ENCODE measurements around the gene PDIA2.
"Not testable (repeated sequence)": the region's sequence is repeated elsewhere in the genome, so short reads cannot be mapped to it uniquely, and the experiment has no call there.

The PDIA2 gene

DNA sequence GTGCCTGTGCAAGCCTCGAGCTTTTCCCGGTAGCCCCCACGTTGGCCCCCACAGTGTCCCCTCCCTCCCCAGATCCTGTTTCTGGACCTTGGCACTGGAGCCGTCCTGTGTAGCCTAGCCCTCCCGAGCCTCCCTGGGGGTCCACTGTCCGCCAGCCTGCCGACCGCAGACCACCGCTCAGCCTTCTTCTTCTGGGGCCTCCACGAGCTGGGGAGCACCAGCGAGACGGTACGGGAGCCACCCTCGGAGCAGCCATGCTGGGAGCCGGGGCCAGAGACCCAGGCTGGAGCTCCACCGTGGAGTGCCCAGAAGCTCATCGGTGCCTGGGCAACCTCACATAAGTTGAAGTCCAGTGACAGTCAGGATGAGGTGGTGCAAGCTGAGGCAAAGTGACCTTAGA is 19.0 kb upstream of the PDIA2 start:
- no peak for DNase-seq

DNA sequence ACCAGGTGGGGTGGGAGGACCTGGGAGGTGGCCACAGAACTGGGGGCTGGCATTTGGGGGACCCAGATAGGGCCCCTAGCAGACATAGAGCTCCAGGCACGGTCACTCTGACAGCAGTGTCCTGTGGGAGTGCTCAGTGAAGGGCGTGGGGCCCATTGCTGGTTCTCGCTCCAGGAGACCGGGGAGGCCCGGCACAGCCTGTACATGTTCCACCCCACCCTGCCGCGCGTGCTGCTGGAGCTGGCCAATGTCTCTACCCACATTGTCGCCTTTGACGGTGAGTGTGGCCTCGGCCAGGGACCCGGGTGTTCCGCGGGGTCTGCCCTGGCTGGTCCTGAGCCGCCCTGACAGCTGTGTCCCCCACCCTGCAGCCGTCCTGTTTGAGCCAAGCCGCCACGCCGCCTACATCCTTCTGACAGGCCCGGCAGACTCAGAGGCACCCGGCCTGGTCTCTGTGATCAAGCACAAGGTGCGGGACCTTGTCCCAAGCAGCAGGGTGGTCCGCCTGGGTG is 18.5 kb upstream of the PDIA2 start:
- DNase-seq, result no peak

DNA sequence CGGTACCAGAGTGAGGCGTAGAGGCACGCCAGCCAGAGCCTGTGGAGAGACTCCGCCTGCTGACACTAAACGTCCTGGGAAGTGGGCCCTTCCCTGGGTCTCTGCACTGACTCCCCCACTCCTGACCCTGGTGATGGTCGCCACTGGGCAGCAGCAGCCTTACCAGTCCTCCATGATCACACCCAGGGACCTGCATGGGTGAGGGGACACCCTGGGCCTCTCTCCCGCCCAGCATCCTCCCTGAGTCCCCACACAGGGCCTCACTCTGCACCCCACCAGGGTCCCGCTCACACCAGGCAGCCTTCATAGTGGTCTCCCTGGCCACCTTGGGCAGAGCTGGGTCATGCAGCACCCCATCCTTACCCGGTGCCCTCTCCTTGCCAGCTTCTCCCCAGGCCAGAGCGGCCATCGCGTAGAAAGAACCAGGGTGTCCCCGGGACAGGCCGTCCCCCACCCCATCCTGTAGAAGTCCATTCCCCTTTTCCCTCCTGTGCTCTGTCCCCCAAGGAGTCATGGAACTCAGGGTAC is 17.9 kb upstream of the PDIA2 start:
- DNase-seq, result no peak

DNA sequence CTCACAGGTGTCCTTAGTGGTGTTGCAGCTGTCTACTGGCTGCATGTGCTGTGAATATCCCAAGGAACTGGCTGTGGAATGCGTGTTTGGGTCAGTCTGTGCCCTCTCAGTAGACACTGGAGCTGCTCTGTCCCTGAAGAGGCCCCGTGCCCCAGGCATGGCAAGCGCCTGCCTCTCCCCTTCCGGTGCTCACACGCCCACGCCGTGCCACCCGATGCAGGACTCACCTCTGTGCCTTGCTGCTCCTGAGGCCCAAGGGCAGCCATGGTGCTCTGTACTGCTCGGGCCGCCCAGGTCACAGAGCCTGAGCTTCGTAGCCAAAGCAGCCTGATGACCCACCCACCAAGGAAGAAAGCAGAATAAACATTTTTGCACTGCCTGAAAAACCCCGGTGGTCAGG is 17.3 kb upstream of the PDIA2 start:
- DNase-seq, result no peak

DNA sequence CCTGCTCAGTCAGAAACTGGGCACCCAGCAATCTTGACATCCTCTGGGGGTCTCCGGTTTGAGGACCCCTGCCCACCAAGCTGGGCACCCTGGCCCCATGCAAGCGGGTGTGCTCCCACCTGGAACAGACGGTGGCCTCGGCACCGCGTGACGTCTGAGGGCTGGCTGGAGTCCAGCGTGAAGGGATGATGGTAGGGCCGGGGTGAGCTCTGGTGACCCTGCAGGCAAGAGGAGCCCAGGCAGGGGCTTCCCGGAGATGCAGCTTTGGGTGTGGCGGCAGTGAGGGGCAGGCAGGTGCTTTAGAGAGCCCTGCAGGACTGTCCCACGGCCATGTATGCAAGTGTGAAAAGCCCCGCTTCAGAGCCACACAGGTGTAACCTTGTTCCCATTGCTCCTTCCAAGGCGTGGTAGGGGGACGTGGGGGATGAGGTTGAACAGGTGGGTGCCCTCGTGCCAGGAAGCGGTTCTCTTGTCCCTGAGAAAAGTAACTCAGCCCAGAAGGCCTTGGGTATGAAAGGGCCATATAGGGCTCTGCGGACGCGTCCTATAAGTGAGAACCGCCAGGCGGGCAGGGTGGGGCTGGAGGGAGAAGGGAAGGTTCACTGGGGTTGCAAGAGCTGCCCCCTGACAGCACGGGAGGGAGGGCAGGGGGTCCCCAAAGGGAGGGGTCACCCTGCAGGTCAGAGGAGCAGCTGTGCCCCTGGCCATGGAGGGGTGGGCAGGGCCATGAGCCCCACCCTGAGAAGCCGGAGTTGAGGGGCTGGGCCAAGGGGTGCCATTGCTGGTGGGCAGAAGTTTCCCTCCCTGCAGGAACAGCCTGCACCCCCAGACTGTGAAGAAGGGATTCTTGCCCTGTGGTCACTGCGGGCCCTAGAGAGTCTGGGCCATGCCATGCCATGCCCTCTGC is 16.5 kb upstream of the PDIA2 start:
- DNase-seq, result no peak

DNA sequence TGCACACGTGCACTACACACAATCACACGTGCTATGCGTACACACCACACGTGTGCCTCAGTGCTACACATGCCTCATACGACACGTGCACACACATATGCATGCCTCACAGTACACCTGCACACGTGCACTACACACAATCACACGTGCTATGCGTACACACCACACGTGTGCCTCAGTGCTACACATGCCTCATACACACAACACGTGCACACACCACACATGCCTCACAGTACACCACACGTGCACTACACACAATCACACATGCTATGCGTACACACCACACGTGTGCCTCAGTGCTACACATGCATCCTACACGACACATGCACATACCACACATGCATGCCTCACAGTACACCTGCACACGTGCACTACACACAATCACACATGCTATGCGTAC is 15.4 kb upstream of the PDIA2 start:
- not testable (repeated sequence) for DNase-seq

DNA sequence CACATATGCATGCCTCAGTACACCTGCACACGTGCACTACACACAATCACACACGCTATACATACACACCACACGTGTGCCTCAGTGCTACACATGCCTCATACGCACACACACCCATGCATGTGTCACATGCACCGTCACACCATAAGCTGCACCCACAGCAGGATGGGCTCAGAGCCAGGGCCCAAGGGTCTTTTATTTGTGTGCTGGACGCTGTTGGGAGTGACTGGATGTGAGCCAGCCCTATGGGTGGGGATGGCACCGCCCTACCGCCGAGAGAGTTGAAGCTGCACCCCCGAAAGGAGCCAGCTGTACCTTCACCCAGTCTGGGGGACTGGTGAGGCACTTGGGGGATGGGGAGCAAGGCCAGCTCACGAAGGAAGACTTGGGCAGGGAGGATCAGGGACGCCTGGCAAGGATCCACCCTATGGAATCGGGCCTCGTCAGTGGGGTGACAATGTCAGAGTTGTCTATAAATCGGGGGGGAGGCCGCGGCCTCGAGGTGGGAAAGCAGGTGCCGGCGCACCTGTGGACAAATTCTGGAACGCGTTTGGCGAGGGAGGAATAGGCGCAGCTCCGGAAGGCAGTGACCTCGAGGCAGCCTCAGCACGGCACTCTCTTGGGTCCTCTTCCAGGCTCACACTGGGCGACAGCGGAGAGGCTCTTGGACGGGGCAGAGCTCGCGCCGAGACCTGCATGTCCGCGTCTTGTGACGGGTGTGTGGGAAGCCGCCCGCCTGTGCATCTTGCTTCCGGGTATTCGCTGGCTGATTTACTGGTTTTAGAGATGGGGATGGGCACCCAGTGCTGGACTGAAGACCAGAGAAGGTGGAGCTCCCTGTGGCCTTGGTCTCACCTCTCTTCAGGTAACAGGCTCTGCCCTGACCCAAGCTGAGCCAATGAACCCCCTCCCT is 14.6 kb upstream of the PDIA2 start:
- DNase-seq, result no peak

DNA sequence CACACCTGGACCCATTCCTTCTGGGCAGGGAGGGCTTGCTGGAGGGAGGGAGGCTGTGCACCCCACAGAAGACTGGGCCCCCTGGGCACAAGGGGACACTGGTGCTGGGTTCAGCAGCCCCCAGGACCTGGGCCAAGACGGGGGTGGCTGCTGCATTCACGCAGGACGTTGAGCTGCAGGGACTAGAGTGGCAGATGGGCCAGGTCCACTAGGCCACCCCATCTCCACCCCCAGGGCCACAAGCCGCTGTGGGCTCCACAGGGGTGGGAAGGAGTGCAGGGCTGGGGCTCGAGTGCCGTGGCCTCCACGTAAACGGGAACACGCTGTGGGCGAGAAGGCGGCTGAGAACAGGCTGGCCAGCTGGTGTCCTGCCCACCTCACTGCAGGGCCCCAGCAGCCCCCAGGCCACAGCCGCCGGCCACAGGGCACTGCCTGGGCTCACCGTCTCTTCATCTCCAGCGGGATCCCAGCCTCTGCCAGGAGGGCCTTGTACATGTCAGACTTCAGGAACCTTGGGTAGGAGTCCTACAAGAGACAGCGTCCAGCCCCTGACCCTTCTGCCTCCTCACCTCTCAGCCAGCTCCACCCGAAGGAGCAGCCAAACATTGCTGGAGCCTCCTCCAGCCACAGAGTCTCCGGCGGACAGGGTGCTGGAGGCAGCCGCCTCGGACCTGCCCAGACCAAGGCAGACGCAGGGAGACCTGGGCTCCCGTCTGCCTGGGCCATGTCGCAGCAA is 13.7 kb upstream of the PDIA2 start:
- no peak for DNase-seq

DNA sequence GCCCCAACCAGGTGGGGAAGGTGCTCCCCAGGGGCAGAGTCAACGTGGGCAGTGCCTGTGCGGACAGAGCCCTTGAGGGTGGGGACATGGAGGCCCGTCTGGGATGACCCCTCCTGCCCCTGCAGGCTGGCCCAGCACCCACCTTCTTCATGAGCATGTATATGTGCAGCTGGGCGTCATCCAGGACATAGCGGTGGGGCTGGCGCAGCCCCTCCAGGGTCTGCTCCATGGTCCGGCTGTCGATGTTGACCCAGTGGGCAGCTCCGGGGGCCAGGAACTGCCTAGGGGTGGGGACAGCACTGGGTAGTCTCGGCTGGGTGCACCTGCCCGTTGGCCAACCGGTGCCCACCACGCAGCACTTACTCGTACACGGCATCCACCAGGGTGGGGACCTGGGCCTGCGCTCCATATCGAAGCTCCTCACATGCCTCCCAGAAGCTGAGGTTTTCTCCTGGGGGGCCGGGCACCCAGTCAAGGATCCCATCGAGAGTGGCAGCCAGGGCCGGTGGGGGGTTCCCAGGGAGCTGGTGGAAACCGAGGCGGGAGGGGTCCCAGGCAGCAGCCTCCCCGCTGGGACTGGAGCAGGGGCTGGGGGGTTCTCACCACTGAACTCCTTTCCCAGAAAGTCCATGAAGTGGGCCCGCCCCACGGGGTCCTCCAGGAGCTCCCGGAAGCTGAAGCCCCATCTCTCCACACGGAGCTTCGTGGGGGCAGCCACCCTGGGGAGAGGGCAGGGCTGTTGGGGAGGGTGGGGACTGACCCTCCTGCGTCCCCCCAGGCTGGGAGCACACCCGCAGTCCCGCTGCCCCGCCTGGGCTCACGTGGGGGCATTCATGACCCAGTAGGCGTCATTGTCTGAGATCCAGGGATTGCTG is 12.3 kb upstream of the PDIA2 start:
- no peak for DNase-seq

DNA sequence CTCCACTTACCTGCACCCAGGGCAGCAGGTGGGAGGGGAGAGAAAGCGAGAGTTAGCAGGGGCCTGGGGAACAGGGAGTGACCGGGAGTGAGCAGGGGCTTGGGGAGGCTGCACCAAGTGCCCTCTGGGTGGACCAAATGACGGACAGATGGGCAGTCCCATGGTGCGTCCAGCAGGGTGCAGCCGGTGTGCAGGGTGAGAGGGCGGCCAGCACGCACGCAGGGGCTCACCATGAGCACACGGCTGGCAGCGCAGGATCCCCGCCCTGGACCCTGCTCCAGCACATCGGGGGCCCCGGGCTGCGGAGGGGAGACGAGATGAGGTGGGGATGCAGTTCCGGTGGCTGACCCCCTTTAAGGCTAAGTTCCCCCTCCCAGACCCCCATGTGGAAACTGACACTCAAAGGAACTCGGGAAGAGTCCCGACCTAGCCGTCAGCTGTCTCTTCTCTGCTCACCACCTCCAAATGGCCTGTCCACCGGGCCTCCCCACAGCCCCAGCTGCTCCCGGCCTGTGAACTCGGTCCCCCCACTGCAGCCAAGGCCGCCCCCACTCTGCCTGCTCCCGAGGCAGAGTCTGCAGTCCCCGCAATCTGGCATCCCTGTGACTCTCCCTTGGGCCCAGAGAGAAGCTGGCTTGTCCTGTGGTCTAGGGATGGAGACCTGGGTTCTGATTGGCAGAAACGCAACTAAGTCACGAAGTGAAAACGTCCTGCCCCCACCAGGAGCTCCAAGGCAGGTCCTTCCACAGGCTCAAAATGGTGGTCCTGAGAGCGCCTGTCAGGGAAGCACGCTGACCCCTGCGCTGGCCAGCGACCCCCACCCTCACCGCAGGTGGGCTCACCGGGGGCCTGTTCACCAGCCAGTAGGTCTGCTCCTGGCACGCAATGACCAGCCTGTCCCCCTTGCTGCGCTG is 10.1 kb upstream of the PDIA2 start:
- no peak for DNase-seq

DNA sequence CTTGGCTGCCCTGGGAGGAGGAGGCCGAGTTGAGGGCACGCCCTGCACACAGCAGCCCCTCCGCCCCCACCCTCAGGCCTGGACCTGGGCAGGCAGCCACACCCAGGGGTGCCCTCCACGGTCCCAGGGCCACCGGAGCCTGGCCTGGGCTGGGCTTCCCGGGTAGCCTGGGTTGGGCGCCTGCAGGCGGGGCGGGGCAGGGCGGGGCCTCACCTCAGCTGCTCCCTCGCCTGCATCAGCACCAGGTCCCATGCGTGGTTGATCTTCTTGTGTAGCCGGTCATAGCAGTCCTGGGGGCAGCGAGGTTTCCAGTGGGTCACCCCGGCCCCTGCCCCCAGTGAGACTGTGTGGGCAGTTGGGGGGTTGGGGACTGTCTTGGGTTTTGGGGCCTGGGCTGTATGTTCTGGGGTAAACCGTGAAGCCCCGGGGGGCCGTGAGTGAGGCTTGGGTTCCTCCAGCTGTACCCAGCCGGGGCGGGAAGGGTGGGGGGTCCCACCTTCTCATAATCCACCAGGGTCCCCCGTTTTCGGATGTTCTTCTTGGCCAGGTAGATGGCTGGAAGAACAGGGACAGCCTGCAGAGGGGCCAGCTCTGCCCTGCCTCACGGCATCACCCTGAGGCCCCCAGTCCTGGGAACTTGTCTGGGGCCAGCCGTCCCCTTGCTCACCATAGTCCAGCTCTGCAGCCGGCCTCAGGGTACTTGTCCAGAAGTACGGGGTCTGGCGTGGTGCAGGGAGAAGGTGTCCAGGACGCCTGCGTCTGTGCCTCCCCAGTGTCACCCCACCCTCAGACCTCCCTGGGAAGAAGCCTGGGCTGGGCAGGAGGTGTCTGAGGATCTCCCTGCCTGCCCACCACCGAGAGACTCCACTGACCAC is 9.2 kb upstream of the PDIA2 start:
- DNase-seq, result no peak

DNA sequence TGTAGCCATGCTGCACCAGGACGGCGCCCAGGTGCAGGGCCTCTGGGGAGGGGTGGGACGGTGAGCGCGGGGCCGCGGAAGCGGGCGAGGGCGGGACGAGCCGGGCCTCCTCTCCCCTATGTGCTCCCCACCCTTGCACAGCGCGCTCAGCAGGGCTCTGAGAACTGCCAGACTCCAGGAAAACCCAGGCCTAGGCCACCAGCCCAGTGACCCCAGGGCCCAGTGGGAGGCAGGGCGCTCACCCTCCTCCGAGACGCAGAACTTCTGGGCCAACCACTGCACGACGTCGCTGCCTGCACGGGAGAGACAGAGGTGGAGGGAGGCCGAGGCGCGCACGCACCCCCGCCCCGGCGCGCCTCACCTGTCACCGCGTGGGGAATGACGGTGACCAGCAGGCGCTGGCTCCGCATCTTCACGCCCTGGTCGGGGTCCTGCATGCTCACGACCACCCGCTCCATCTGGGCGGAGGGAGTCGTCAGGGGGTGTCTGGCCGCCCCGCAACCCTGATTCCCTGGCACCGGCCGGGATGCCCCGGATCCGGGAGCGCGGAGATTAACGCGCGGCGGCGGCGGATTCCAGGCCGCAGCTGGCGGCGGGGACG is 7.8 kb upstream of the PDIA2 start:
- peak; percentile 37 for DNase-seq

DNA sequence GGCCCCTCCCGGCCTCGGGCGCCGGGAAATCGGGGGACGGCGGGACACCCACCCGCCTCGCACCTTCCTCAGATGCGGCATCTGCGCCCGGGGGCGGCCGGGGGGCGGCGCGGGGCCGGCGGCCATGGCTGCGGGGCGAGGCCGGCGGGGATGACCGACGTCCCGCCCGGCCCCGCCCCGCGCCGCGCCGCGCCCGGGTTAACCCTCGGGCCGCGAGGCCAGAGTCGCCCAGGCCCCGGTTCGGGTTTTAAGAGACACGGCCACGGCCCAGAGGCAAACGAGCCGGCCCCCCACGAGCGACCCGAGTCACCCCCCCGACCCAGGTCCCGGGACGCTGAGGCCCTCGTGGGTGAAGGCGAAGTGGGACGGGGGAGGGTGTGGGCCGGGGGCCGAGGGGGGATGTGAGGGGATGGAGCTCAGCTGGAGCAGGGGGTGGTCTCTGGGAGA is 7.2 kb upstream of the PDIA2 start, which contains the start of gene RGS11:
RGS11 (minus strand) TSS at position 159 of the 447 bp plus-strand sequence; CDS start at position 126, 33 bp downstream.
- no peak for DNase-seq

DNA sequence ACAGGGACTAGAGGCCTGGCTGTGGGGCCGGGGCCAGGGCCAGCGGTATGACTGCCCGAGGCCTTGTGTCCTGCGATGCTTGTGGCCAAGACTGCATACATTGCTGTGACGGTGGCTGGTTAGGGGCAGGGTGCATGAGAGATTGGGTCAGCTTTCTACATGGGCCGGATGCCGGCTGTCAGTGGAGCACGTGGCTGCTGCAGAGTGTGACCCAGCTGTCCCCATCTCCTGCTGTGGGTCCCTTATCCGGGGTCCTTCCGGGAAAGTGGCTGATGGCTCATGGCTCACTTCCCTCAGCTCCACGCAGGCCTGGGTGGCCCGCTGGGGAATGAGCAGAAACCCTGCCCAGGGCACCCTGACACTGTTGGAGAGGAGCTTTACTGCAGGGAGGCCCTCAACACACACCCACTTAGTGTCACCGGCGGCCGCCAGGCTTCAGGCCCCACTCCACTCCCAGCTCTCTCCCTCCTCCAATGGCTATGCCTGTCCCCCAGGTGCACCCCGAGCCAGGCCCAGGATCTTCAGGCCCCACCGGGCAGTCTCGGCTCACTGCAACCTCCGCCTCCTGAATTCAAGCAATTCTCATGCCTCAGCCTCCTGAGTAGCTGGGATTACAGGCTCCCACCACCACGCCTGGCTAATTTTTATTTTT is 6.4 kb upstream of the PDIA2 start:
- DNase-seq, result no peak

DNA sequence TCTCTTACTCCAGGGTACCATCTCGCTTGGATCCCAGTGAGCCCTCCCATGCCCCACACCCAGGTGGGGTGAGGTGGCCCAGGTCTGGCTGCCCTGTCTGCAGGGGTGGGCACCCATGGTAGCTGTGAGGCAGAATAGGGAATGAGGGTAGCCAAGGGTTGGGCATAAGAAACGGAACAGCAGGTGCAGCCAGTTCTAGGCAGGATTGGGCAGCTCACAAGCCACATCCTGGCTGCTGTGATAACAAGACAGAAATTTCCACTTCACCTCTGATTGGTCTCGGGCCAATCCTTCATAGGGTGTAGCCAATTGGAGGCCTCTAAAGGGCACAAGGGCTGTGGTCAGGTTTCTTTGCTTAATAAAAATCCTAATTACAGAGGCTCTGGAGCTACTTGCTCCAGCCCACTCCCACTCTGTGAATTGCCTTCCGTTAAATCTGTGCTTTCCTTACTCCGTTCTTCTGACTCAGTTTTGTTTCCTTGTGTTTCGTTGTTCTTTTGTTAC is 4.0 kb upstream of the PDIA2 start:
- DNase-seq, result peak; percentile 36

DNA sequence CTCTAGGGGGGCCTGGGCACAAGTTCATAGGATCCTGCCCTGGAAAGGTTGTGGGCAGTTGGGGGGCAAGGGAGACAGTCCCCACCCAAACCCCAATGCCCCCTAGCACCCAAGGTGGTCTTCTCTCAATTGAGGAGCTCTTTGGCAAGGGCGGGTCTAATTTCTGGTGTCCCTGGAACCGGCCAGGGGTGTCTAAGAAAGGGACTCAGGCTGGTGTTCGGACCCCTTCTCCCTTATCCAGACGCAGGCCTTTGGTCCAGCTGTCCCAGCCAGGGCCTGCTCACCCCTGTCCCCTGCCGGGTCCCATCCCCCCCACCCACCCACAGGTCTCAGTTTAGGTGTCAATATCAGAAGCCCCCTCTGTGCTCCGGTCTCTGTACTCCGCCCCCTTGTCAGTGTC is 3.4 kb upstream of the PDIA2 start:
- DNase-seq, result no peak

DNA sequence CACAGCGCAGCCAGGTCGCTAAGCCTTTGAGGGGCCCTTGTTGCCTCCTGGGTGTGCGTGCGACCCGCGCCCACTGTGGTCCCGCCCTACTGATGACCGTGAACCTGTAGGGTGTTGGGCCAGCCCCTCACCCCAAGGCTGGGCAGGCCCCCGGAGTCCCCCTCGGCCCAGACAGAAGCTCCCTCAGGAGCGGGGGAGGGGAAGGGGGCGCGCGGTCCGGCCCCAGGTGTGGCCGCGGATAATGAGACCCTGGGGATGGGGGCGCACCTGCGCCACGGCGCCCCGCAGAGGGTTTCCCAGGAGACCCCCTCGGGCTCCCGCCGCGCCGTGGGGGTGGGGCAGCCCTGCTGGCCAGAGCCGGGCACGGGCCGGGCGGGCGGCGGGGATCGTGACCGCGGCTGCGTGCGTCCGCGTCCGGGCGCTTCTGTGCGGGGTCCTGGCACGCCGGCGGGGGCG is 2.9 kb upstream of the PDIA2 start:
- DNase-seq, result no peak

DNA sequence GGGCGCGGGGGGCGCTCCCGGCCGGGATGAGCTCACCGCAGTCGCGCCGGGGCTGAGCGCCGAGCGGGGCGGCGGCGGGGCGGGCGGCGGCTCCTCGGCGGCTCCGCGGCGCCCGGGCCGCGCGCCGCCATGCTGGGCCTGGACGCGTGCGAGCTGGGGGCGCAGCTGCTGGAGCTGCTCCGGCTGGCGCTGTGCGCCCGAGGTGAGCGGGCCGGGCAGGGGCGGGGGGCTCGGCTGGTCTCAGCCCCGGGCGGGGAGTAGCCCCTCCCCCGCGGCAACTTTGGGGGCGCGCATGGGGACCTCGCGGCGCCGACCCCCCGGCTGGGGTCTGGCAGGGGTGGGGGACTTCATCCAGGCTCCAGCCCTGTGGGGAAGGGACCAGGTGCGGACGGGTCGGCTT is 2.4 kb upstream of the PDIA2 start, which contains the start of gene ARHGDIG:
ARHGDIG (plus strand) TSS at position 40 of the 400 bp plus-strand sequence; CDS start at position 130, 90 bp downstream.
- peak; percentile 15 for DNase-seq
